Measurements from ENCODE around the gene LRRC75A.
"Not testable (repeated sequence)": the region's sequence is repeated elsewhere in the genome, so short reads cannot be mapped to it uniquely, and the experiment has no call there.

LRRC75A gene

DNA sequence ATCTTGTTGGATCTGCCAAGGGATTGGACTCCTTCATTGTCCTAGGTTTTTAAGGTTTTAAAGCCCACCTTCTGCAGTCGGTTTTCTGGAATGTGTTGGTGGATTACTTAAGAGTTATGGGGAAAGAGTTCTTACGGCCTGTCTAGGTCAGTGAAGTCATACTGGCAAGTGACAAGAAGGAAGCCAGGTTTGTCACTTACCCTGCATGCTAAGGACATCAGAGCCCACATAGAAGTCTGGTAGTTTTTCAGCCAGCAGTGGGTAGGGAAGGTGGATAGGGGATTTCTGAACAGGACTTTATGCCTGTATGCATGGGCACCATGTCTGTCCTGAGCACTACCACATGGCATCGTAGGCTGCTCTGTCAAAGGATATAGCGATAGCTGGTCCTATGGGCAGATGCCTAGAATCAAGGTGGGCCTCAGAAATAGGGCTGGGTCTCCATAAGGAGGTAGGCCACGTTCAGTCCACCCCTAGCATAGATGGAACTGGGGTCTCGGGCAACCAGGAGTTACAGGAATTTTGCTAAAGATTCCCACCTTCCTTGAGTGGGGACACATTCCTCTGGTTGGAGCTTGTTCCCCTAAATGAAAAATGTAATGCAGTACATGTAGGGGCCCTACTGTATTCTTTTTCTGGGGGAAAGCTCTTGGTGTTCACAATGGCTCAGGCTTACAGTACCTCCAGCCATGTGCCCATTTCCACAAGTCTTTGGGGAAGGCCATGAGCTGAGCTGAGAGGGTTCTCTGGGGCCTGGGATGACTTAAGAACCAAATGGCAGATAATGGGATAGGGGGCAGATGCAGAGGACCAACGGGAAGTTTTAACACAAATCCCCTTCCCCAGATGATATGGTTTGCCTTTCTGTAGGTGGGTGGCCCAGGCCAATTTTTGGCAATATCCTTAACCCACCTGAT is 49.1 kb downstream of the LRRC75A start:
- Mint-ChIP-seq H3K4me3 (no peak overlapping the region), H3K27me3 (no peaks in the 10 kb centered on the region), H3K9me3 (no peaks in the 10 kb centered on the region), H3K36me3 (peaks cover 19% of the 10 kb centered on the region), H3K4me1 (peaks cover 37% of the 10 kb centered on the region), H3K27ac (no peak overlapping the region)
- DNase-seq (ENCODE audit: low spot score in 2 of 2): no peak
- ATAC-seq (ENCODE audit: low read depth): no peak

DNA sequence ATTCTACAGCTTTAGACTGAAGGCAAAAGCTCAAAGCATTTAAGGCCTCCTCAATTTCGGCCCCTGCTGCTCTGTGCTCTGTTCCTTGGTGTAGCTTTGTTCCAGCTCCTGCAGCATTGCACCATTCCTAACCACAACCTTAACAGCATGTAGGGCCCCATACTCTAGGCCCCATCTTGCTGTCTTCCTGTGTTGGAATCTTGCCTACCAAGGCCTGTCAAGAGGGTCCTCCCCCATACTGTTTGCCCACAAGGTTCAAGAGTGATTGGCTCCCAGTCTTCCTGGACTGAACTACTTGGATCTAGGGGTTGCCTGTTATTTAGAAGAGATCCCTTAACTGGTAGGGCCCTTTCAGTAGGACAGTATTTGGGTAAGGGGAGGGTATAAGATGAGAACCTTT is 49.9 kb downstream of the LRRC75A start:
- peaks cover 19% of the 10 kb centered on the region for H3K36me3 Mint-ChIP-seq
- no peak for DNase-seq (ENCODE audit: low spot score in 2 of 2)

DNA sequence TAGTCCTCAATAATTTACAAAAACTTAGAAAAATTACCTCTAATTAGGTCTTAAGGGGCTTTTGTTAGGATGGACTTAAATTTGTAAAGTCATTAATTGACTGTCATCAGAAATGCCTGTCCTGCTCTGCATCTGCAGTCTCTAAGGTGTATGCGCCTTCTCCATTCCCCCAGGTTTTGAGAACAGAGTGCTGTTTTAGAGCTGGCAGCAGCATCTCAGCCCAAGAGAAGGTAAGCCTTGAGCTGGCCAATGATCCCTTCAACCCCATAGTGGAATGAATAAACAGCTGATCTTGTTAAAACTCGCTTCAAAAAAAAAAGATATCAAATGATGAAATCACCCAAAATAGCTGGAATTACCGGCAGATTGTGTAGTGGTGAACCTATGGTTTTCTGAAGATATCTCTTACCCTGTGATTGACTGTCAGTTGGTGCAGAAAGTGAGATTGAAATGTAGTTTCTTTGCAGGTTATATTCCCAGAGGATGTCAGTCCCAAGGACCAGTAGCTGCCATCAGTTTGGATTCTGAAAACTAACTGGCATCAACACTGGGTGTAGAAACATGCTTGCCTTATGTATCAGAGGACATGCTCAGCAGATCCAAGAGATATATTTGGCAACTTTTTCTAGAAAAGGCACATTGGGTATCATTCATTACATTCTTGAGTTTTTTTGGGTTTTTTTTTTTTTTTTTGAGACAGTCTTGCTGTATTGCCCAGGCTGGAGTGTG is 50.9 kb downstream of the LRRC75A start:
- peaks cover 16% of the 10 kb centered on the region for H3K36me3 Mint-ChIP-seq
- no peak overlapping the region for H3K4me3 Mint-ChIP-seq
- DNase-seq (ENCODE audit: low spot score in 2 of 2): no peak
- no peak for ATAC-seq (ENCODE audit: low read depth)
- H3K27me3 Mint-ChIP-seq: no peaks in the 10 kb centered on the region
- H3K4me1 Mint-ChIP-seq: peaks cover 40% of the 10 kb centered on the region
- no peaks in the 10 kb centered on the region for H3K9me3 Mint-ChIP-seq
- H3K27ac Mint-ChIP-seq: no peak overlapping the region

More for the DNA sequence above, 49.9 kb downstream of the LRRC75A start:
- Mint-ChIP-seq H3K27ac (no peak overlapping the region), H3K27me3 (no peaks in the 10 kb centered on the region), H3K9me3 (no peaks in the 10 kb centered on the region), H3K4me1 (peaks cover 37% of the 10 kb centered on the region), H3K4me3 (no peak overlapping the region)
- no peak for ATAC-seq (ENCODE audit: low read depth)

DNA sequence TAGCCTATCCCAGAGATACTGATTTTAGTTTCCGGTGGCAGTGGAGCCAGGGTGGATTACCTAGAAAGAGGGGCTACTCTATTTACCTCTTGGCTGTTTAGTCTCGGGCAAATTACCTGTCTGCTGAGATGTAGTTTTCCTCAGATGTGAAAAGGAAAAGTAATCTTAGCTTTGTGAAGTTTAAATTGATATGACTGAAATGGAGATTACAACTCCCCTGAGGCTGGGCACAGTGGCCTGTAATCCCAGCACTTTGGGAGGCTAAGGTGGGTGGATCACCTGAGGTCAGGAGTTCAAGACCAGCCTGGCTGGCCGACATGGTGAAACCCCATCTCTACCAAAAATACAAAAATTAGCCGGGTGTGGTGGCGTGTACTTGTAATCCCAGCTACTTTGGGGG is 51.6 kb downstream of the LRRC75A start:
- not testable (repeated sequence) for H3K9me3 Mint-ChIP-seq; H3K27me3 Mint-ChIP-seq; ATAC-seq (ENCODE audit: low read depth); DNase-seq (ENCODE audit: low spot score in 2 of 2)
- Mint-ChIP-seq H3K4me3 (peak overlapping the region; percentile 99), H3K4me1 (peaks cover 45% of the 10 kb centered on the region), H3K36me3 (peaks cover 15% of the 10 kb centered on the region), H3K27ac (peak overlapping the region; percentile 98)

DNA sequence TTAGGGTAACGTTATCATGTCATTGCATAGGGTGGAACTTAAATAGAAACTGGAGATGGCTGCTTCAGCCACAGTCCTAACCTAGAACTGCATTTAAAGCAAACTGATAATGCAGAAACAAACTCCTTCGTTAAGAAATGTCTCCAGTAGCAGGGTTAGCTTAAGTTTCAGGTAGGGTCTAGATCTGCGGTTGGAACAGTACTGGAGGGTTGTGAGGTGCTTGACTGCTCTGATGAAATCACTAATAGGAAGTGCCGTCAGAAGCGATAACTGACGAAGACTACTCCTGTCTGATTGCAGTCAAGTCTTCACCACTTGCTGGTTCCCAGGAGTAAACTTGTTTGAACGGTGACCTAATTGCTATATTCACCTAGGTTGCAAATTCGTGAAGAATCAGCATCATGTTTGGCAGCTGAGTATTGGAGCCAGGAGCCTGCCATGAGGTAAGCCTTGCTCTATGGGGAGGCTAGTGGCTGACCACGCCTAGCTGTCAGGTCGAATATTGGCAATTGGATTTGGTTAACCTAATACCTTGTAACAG is 52.1 kb downstream of the LRRC75A start:
- peaks cover 45% of the 10 kb centered on the region for H3K4me1 Mint-ChIP-seq

DNA sequence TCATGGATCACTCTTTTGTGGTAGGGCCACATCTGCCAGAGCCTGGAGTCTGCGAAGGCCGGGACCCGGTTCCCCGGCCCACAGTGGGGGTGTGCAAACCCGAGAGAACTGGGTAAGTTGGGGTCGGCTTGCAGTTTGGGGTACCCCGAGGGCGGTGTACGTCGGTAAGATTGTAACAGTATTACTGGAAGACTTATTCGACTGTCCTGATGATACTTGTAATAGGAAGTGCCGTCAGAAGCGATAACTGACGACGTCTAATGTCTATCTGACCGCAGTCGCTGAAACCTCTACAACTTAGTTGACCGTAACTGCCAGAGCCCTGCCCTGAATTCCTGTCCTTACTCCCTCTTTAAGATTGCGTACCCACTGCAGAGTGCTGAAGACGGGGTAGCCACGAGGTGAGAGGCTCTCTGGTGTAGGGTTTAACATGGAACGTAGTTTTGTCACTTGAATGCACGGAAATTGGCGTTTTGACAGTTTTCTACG is 52.6 kb downstream of the LRRC75A start:
- Mint-ChIP-seq H3K4me3 (peak overlapping the region; percentile 99), H3K9me3 (no peaks in the 10 kb centered on the region), H3K27ac (peak overlapping the region; percentile 98), H3K4me1 (peaks cover 45% of the 10 kb centered on the region), H3K27me3 (no peaks in the 10 kb centered on the region), H3K36me3 (peaks cover 15% of the 10 kb centered on the region)
- no peak for DNase-seq (ENCODE audit: low spot score in 2 of 2)
- peak; percentile 27 for ATAC-seq (ENCODE audit: low read depth)

More for the DNA sequence above, 52.1 kb downstream of the LRRC75A start:
- Mint-ChIP-seq H3K27ac (peak overlapping the region; percentile 98), H3K36me3 (peaks cover 15% of the 10 kb centered on the region), H3K4me3 (peak overlapping the region; percentile 99), H3K27me3 (no peaks in the 10 kb centered on the region), H3K9me3 (no peaks in the 10 kb centered on the region)
- ATAC-seq (ENCODE audit: low read depth) (peak; percentile 37), DNase-seq (ENCODE audit: low spot score in 2 of 2) (peak; percentile 25 to 32)

DNA sequence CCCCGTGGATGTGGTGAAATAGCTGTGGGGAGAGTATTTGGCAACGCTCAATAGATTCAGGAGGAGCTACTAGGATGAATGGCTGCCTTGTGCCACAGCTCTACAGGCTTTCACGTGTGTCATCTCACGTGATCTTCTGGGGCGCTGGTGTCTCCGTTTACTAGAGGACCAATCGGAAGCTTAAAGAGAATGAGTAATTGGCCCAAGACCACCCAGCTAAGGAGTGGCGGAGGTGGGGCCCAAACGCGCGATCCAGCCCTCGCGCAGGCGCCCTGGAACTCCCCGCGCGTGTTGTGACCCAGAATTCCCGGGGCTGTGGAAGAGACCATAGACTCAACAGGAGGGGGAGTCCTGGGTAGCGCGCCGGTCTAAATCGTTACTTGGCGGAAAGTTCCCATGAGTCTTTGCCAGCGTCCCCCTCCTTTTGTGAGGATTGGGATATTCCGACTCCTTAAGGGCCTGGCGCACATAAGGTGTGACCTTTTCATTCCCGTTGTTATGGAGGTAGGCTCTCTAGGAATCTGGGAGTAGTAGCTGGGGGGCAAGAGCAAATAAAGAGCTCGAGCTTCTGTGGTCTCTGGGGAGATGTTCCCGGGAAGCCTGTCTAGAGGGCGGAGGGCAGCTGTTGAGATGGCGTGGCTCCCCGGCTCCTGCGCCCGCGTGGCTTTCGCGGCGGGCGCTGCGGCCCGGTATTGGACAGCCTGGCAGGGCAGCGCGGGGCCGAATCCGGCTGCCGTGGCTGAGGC is 53.3 kb downstream of the LRRC75A start:
- Mint-ChIP-seq H3K27me3 (no peaks in the 10 kb centered on the region), H3K27ac (peak overlapping the region; percentile 98), H3K36me3 (peaks cover 15% of the 10 kb centered on the region), H3K9me3 (no peaks in the 10 kb centered on the region), H3K4me1 (peaks cover 45% of the 10 kb centered on the region), H3K4me3 (peak overlapping the region; percentile 99)
- ATAC-seq (ENCODE audit: low read depth) (peak; percentile 79), DNase-seq (ENCODE audit: low spot score in 2 of 2) (peak; percentile 79 to 89)

DNA sequence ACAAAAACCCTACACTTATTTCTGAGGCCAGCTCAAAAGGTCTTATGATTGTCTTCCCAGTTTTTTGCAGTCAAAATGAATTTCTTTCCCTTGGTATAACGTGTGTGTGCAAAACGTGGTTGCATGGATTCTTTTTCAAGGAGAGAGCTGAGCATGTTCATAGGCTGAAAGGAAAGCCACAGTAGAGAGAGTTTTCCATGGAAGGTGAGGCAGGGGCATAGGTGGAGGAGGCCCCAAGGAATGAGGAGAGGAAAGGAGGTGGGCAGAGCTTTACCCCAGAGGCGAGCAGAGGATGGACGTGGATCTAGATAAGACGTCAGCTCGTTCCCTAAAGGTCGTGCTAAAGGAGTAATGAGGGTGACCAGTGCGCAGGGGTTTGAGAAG is 53.8 kb downstream of the LRRC75A start:
- Mint-ChIP-seq H3K36me3 (peaks cover 14% of the 10 kb centered on the region), H3K27ac (peak overlapping the region; percentile 98), H3K9me3 (no peaks in the 10 kb centered on the region), H3K27me3 (no peaks in the 10 kb centered on the region), H3K4me3 (peak overlapping the region; percentile 99), H3K4me1 (peaks cover 44% of the 10 kb centered on the region)
- DNase-seq (ENCODE audit: low spot score in 2 of 2) (no peak), ATAC-seq (ENCODE audit: low read depth) (no peak)

DNA sequence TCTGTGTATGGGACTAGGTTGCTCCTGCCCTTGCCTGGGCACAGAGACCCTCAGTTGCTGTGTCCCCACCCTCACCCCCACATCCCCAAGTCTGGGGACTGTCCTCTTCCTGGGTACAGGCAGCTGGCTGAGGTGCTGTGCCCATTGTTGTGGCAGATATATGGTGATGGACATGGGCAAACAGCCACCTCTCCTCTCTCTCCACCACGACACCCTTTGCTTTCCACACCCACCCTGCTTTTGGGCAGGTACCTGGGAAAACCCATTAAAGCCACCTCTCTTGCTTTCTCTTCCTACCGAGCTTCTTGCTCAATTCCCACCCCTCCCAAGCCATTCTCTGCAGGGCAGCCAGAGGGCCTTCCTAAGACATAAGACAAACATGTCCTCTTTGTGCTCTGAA is 54.9 kb downstream of the LRRC75A start:
- H3K36me3 Mint-ChIP-seq: peaks cover 10% of the 10 kb centered on the region
- H3K27ac Mint-ChIP-seq: no peak overlapping the region
- no peak overlapping the region for H3K4me3 Mint-ChIP-seq
- ATAC-seq (ENCODE audit: low read depth) (no peak), DNase-seq (ENCODE audit: low spot score in 2 of 2) (no peak)
- H3K9me3 Mint-ChIP-seq: no peaks in the 10 kb centered on the region
- peaks cover 34% of the 10 kb centered on the region for H3K4me1 Mint-ChIP-seq
- no peaks in the 10 kb centered on the region for H3K27me3 Mint-ChIP-seq

DNA sequence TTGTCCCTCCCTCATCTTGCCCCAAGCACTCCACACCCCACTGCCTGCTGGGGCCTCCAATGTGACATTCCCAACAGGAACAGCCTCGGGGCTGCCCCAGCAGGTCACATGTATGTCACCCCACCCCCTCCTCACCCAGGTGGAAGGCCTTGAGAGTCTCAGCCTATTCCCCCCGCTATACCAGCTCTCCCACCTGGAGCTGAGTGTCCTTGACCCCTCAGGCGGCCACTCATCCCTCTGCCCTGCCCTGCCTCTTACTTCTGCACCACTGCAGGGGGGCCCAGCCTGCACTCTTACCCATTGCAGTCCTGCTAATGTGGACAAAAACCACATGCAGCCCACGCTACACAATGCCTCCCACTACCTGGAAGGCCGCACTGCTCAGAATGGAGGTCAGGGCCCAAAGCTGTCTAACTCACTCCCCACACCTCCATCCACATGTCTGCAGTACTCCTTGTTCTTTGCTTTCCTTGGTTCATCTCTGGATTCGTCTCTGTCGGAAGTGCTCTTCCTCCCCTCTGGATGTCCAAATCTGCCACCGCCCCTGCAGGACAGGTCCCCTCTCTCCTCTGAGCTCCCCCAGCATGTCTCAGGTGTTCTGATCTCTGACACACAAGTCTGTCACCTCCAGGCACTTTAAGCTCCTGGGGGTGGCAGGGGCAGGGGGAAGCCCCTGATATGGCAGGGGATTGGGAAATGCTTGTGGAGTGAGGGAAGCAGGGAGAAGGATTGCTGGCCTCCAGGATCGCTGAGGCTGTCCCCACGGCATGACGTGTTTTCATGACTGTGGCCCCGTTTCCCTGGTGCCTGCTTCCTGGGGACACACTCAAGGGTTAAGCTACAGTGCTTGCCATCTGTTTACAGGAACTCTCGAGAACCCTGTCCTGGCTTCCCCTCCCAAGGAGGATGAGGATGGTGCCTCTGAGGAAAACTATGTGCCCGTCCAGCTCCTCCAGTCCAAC is 55.8 kb downstream of the LRRC75A start:
- Mint-ChIP-seq H3K27me3 (no peaks in the 10 kb centered on the region), H3K27ac (peak overlapping the region; percentile 70), H3K4me1 (peaks cover 30% of the 10 kb centered on the region), H3K9me3 (no peaks in the 10 kb centered on the region), H3K4me3 (no peak overlapping the region), H3K36me3 (peaks cover 6% of the 10 kb centered on the region)
- no peak for DNase-seq (ENCODE audit: low spot score in 2 of 2)
- no peak for ATAC-seq (ENCODE audit: low read depth)

DNA sequence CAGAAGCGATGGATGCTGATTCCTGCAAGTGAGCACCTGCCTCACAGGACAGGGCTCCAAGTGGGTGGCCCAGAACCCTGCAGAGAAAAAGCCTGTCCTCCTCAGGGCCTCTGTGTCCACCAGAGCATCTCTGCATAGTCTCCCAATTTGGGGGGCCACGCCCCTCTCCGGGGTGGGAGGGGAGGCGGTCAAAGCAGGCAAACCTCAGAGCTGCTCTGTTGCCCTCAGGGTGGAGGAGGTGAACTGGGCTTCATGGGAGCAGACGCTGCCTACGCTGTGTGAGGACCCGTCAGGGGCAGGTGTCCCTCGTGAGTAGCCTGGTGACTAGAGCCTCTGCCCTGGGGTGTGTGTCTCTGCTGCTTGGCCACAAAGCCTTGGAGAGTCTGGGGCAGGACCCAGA is 57.3 kb downstream of the LRRC75A start:
- Mint-ChIP-seq H3K27ac (peak overlapping the region; percentile 70), H3K4me3 (no peak overlapping the region)
- ATAC-seq (ENCODE audit: low read depth): no peak

DNA sequence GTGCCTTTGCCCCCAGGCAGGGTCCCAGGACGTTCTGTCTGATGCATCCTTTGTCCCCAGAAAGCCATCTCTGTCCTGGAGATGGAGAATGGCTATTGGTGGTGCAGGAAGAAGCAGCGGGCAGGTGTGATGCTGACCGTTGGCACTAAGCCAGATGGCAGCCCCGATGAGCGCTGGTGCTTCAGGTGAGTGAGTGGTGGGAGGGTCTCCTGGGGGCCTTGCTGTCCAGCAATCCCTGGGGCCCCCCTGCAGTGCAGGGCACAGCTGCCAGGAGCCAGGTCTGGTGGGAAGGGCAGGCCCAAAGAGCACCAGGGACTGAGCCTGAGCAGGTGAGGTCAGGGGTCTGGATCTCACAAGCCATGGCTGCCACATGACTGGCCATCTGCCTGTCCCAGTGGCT is 58.5 kb downstream of the LRRC75A start:
- ATAC-seq (ENCODE audit: low read depth): no peak
- Mint-ChIP-seq H3K27ac (no peak overlapping the region), H3K9me3 (no peaks in the 10 kb centered on the region), H3K27me3 (no peaks in the 10 kb centered on the region), H3K36me3 (peaks cover 11% of the 10 kb centered on the region), H3K4me1 (peaks cover 12% of the 10 kb centered on the region), H3K4me3 (no peak overlapping the region)
- DNase-seq (ENCODE audit: low spot score in 2 of 2): no peak

More for the DNA sequence above, 57.3 kb downstream of the LRRC75A start:
- no peak for DNase-seq (ENCODE audit: low spot score in 2 of 2)
- Mint-ChIP-seq H3K36me3 (peaks cover 7% of the 10 kb centered on the region), H3K27me3 (no peaks in the 10 kb centered on the region), H3K4me1 (peaks cover 18% of the 10 kb centered on the region), H3K9me3 (no peaks in the 10 kb centered on the region)

DNA sequence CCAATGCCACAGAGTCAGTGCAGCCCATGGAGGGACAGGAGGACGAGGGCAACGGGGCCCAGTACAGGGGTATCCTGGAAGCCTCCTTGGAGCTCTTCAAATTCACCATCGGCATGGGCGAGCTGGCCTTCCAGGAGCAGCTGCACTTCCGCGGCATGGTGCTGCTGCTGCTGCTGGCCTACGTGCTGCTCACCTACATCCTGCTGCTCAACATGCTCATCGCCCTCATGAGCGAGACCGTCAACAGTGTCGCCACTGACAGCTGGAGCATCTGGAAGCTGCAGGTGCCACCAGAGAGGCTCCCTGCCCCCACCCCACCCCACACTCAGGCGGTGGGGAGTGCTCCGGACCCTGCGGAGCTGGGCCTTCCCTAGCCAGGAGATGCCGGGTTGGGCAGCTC is 60.0 kb downstream of the LRRC75A start:
- ATAC-seq (ENCODE audit: low read depth) (no peak), DNase-seq (ENCODE audit: low spot score in 2 of 2) (no peak)
- Mint-ChIP-seq H3K4me3 (no peak overlapping the region), H3K27me3 (no peaks in the 10 kb centered on the region), H3K4me1 (peaks cover 8% of the 10 kb centered on the region), H3K36me3 (peaks cover 11% of the 10 kb centered on the region), H3K9me3 (no peaks in the 10 kb centered on the region), H3K27ac (no peak overlapping the region)
